HG03457 (cell line): ENCODE data around the gene FAM117A.

ENCODE experiments used
- ATAC-seq: cut with Tn5 transposase; IDR thresholded peaks from one replicate; pipeline ENCODE4 v1.9.1; 2021; ENCODE audit warnings: moderate number of reproducible peaks; ENCODE audit not compliant: unreplicated experiment

Gene FAM117A, protein sequence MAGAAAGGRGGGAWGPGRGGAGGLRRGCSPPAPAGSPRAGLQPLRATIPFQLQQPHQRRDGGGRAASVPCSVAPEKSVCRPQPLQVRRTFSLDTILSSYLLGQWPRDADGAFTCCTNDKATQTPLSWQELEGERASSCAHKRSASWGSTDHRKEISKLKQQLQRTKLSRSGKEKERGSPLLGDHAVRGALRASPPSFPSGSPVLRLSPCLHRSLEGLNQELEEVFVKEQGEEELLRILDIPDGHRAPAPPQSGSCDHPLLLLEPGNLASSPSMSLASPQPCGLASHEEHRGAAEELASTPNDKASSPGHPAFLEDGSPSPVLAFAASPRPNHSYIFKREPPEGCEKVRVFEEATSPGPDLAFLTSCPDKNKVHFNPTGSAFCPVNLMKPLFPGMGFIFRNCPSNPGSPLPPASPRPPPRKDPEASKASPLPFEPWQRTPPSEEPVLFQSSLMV

DNA sequence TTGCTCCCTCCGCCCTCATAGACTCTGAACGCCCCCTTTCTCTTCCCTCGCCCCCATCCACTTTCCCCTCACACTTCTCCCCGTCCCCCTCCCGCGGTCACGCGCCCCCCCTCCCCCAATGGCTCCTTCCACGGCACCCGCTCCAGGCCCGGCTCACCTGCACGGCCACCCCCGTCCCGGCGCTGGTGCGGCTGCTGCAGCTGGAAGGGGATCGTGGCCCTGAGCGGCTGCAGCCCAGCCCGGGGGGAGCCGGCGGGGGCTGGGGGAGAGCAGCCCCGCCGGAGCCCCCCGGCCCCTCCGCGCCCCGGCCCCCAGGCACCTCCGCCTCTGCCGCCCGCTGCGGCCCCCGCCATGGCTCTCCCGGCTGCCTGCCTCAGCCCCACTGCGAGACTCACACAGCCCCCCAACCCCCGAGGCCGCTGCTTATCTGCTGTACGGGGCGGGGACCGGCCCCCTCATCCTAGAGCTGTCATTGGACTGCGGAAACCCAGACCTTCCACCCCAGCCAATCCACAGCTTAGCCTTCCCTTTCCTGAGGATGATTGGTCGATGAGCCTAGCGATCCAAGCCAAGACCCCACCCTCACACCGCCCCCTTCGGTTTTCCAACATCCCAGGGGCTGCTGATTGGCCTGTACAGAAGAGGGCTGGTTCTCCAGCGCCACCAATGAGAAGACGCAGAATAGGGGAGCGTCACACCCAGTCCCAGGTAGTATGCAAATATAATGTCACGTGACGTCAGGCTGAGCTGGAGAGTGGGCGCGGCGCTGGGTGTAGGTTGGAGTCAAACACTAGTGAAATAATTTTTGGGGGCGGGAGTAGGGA lies at the start of gene FAM117A:
Gene FAM117A (minus strand): TSS at position 397 of the 824 bp plus-strand sequence. CDS start 44 bp downstream, at position 353.
- ATAC-seq = peak; percentile 88

DNA sequence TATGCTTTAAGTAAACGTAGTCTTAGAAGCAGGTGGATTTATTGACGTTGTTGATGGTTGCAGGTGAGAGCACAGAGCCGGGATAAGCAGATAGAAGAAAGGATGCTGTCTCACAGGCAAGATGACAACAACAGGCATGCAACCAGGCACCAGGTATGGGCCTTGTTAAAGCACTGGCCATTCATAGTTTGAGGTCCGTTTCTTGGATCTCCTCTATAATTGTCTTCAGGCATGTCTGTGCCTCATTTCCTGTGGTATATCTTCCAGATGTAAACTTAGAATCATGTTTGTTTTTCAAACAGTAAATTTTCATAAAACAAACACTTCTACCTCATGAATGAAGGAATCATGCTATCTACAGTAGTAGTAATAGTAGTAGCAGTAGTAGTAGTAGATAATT lies 45.1 kb upstream of the FAM117A start:
- no peak for ATAC-seq

DNA sequence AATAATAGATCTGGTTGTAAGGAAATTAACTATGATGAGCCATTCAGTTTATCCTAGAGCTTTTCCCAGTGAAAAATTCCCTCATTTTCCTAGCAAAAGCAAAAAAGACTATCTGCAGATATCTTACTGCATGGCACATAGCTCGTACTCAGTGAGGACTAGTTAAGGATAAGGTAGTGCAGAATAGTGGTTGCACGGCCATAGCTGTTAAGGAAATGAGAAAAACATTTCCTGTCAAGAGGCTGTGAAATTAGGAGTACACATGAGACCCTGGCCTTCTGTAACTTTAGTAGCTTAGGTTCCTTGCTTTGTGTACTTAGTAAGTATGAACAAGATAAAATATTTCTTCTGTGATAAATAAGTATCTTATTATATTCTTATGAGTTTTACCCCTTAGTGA lies 34.8 kb upstream of the FAM117A start:
- ATAC-seq = no peak

DNA sequence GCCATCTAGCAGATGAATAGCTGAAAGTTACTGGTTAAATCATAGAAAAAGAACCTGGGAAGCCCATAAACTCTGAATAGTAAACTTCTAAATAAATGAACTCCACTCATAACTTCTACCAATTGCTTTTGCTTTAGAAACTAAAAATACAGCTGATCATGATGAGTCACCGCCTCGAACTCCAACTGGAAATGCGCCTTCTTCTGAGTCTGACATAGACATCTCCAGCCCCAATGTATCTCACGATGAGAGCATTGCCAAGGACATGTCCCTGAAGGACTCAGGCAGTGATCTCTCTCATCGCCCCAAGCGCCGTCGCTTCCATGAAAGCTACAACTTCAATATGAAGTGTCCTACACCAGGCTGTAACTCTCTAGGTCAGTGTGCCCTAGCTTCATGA lies 34.3 kb upstream of the FAM117A start:
- ATAC-seq = no peak

DNA sequence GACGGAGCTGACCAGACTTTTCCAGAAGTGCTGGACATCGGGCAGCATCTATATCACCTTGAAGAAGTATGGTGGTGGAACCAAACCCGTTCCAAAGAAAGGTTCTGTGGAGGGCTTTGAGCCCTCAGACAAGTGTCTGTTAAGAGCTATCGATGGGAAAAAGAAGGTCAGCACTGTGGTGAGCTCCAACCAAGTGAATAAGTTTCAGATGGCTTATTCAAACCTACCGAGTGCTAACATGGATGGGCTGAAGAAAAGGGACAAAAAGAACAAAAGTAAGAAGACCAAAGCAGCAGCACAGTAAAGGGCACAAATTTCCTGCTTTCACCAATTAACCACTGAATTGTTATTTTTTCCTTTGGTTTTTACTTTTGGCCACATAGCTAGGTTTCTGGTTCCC lies 31.4 kb upstream of the FAM117A start:
- ATAC-seq = no peak

DNA sequence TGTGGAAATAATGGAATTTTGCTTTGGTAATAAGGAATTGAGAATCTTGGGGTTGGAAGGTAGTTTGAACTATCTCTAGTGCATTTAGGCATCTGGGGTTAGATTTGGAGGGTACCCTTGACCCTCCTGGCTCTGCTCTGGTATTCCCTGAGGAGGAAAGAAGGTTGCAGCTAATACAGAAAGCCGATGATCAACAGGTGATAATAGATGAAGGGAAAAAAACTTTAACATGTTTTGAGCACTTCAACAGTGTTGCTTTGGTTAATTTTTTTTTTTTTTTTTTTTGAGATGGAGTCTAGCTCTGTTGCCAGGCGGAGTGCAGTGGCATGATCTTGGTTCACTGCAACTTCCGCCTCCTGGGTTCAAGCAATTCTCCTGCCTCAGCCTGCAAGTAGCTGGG lies 29.4 kb upstream of the FAM117A start:
- no peak for ATAC-seq

DNA sequence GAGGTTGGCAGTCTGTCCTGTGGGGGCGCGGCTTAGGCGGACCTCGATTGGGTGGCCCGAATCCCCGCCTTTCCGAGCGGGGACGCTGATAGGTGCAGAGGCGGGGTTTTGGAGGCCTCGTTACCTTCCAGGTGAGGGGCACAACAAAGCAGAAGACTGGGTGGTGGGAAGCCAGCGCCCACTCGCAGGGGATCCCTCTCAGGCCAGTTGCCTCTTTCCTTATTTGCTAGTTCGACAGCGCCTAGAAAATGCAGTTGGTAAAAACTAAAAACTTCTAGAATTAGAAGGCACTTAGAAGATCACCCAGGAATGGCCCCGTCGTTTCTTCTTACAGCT lies 25.3 kb upstream of the FAM117A start:
- no peak for ATAC-seq

DNA sequence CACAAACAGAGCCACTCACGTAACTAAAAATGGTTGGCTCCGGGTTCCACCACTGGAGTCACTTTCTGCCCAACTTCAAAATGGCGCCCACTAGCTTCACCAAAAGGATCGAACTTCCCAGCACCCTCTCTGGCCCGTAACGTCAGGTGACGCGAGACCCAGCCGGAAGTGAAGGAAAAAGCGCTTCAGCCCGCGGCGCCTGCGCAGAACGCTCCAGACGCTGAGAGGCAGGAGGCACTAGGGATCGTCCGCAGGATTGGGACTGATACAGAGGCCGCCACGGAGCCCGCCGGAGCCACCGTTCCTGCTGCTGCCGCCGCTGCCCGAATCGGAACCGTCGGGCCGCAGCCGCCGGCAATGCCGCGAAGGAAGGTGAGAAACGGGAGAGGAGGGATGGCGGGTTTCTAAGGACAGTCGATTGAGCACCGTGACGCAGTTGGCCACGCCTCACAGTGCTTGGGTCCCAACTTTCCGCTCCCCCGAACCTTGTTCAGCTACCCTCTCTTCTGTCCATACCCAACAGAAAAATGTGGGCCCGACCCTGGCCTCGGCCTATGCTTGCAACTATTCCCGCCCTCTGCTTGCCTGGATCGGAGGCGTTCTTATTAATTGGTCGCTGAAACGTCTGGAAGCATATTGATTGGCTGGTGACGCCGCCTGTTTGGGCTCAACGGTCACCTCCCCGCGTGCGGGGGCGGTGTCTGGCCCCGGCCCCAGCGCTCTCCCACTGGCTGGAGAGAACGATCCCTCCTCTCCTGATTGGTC lies 24.7 kb upstream of the FAM117A start, which contains the start of gene KAT7:
Gene KAT7 (plus strand): TSS at position 204 of the 765 bp plus-strand sequence. CDS start 154 bp downstream, at position 358.
- ATAC-seq = peak; percentile 80

DNA sequence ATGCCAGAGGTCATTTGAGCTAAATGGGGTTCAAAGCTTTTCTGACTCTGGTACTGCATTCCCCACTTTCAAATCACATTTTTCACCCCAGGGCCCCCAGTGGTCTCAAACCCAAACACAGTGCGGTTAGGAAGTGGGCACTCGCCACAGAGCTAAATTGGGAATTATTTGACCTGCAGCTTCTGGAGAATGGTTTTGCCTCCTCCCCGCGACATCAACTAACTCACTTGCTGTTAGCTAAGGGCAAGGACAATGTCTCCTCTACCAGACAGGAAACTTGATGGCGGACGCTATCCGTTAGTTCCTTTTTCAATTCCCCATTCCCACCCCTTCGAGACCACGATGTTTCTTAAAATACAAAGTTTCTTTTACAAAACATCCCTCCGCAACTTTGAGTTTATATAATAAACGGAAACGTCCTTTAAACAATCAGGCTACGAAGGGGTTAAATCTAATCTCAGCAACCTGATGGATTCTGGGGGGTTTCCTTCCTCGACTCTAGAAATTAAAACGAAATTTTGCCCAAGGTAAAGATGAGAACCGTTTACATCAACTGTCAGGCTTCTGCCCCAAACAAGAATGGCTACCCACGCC lies 24.1 kb upstream of the FAM117A start:
- no peak for ATAC-seq

DNA sequence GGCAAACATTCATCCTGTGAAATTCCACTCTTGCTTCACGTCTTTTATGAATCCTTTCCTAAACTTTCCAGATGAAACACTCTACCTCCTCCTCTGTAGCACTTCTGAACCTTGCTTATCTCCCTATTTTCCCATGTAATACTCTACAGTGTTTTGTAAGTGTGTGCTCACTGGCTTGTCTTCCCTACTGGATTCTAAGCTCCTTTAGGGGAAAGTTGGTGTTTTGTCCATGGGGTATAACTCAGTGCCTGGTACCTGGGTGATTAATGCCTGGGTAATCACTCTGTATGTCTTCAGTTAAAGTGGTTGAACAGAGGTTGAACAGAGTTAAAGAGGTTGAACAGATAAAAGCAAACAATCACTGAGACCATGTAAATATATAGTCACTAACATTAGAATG lies 20.7 kb upstream of the FAM117A start:
- ATAC-seq = no peak

DNA sequence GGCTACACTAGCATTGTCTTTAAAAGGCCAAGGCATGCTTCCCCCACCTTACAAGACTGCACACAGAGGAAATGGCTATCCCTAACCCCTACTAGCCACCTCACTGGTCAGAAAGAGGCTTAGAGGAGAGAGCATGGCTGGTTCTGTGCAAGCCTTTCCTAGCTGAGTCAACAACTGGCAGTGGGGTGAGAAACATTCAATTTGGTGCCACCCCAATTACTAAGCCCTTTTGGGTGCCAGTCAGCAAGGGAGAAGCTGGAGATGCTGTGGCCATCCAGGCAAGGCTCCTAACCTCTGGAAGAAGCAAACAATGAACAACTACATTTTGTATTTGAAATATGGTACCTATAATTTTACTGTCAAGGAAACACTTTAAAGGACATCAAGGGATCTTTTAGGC lies 19.9 kb upstream of the FAM117A start:
- no peak for ATAC-seq

DNA sequence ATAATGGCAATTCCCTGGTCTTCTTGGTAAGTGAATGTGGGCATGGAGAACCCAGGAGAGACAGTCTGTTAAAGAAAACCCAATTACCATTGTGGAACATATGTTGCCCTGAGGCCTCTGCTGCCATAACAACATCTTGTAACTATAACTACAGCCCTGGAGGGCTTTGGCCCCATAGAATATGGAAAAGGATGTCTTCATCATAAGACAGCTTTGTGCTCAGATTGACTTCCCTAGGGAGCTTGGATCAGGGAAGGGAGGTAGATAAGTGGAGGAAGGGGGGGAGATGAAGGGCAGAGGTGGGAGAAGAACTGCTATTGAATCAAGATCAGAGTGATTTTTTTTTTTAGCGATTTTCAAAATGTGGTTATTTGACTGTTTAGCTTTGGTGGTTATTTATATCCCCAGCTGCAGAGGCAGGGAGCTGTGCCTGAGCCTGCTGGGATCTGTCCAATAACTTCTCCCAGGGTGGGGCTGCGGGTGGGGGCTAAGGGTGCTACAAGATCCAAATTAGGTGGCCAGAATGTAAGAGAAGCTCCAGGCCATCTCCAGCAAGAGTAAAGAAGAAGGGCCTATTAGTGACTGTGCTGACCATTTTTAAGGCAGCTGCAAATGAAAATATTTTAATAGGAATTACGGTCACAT lies 19.3 kb upstream of the FAM117A start:
- no peak for ATAC-seq

DNA sequence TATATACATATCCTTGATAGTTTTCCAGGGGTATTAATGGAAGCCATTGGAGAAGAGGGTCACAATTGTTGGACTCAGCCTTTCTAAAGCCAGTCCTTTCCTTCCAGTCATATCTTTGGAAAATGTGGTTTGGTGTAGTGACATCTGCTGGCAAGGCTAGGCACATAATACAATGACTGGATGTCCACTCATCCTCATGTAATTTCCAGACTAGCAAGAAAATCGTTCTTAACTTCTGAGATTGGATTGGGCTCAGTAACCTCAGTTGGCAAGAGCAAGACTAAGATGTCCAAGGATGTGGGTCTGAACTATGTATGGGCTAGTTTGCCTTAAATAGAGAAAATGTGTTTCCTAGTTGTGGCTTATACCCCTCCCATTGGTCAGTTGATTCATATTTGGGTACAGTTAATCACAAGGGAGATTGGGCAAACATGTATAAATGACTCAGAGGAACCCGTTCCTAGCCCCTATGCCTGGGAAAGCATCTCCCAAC lies 15.9 kb upstream of the FAM117A start:
- ATAC-seq = no peak

DNA sequence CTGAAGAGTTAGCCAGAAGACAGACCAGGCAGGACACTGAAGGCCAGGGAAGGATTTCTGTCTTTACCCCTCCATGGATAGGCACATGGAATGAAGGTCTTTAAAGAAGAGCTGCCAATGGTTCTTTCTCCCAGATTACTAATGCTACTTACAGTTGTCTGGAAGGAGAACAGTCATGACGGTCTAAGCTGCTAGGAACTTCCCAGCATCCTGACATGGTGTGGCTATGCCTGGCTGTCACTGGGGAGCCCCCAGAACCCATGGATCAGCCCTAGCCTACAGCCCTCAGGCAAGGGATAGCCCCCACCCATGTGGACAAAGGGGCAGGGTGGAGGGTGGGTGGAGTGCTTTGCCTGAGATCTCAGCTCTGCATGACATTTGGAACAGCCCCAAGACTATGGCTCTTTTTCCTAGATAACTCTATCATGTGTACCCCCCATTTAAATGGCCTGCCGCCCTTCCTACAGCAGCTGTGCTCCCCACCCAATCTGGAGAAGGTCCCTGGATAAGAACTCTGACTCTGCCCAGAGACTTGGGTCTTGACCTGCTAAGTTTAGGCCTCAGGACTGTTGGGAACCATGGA lies 15.3 kb upstream of the FAM117A start:
- ATAC-seq = no peak

DNA sequence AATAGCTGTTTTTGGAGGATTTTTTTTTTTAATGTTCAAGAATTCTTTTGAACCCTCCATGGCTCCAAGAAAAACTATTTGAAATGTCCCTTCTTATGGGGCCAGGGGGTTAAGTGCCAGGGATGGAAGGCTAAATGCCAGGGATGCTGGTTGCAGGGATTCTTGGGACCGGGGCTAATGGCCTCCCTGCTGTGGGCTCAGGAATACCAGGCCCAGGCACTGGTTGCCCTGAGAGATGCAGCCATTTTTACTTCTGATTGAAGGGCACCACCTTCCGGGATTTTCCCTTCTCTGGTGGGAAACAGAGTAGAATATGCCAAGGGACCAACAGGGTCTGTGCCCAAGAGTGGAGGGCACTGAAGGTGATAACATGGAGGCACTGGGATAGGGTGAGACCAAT lies 13.6 kb upstream of the FAM117A start:
- no peak for ATAC-seq

DNA sequence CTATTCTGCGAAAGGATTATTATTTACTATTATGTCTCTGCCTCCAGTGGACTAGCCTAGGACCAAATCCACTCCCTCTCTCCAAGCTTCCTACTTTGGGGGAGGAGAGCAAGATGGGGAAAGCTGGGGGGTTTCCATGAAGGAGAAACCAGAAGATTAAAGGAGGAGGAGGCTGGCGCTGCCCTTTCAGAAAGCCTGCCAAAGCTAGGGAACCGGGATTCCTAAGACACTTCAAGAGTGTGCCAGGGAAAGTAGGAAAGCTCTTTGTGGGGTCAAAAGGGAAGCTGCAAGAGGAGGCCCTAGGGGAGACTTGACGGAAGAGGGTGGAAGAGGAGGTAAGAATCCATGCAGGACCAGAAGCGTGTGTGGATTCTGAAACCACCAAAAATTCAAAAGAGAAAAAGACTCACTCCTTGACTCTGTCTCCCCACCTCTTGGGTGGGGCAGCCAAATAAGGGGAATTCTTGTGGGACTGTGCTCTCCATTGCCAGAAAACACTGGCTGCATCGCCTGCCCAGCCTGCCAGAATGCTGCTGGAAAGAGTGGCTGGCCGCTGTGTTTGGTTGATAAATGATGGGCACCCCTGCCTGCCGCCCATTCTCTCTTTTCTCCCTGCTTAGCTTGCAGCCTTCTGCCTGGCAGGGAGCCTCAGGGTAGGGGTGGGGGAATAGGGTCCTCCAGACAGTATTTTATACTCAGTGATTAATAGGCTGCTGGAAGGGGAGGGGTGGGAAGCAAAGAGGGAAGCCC lies 12.8 kb upstream of the FAM117A start:
- ATAC-seq = no peak

DNA sequence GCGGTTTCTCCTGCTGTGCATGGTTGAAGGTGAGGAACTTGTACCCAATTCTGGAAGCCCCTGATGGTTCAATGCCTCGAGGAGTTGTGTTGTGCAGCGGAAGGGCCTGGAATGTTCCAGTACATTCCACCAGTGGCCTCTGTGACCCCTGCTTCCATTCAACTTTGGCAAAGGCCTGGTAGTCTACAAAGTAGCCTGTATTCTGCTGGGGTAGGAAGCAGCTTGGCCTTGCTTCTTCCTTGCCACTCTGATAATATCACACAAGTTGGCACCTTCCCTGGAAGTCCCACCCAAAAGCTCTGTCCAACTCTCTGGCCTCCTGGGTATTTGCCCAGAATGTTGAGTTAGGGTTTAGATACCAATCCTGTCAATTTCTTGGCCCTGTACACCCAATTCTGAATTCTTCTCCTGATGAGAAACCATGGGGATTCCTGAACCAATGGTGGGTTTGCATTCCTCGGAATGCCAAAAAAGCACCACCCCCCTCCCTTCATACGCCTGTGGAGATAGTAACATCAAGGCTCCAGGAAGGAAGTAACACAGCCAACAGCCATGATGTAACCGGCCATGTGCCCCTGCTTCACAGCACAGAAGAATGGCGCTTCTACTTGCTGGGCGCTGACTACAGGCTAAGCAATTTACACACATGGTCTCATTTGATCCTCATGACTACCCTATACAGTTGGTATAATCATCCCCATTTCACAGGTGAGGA lies 11.8 kb upstream of the FAM117A start:
- ATAC-seq = no peak

DNA sequence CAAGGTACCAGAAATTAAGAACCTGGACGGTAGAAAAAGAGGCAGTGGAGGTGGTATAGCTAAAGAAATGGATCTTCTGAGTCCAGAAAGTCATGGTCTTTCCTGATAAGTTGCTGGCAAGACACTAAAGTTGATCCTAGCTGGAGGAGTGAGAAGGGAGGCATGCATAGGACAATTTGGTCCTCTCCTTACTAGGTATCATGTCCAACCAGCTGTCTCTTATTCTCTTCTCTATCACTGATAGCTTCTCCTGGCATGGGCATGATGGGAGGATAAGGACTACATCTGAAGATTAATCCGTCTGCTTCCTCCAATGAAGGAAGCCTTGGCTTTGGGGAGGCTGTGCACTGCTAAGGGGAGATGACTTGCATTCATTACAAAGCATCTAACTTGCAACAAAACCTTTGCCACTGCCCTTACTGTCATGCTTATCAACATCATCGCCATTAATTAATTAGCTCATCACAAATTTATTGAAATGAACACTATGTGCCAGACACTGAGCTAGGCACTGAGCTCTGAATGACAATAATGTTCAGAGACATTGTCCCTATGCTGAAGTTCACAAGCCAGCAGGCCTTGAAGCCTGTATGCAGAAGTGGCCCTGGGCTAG lies 3.1 kb upstream of the FAM117A start:
- no peak for ATAC-seq
